ENCODE measurements around the gene PADI4. TPM values are rescaled to one million over a fixed set of nuclear protein-coding genes. Genes with fewer than 3 reads are reported as not detected.
A peak's percentile ranks its signal among the peaks of the same experiment; 100 is the strongest.

The PADI4 gene
- total RNA-seq, 4 donors from 2014 or later: not detected

GRCh38 chr1:17278996-17279830 lies 28.8 kb upstream of the PADI4 start:
- TF ChIP-seq CTCF (IDR thresholded peaks at IDR 0.05): no peak
- TF ChIP-seq POLR2A (IDR thresholded peaks at IDR 0.05): no peak

GRCh38 chr1:17280436-17280835 lies 27.6 kb upstream of the PADI4 start:
- Histone ChIP-seq H3K27me3 (no peaks in the 10 kb centered on the region), H3K4me3 (no peak overlapping the region), H3K27ac (no peak overlapping the region), H3K36me3 (no peaks in the 10 kb centered on the region), H3K4me1 (no peaks in the 10 kb centered on the region), H3K9me3 (no peaks in the 10 kb centered on the region)
- DNase-seq: peak in 1 of 3 donors; percentile 35
- TF ChIP-seq POLR2A (IDR thresholded peaks at IDR 0.05) (no peak), CTCF (IDR thresholded peaks at IDR 0.05) (no peak)

More at GRCh38 chr1:17278996-17279830, 28.8 kb upstream of the PADI4 start:
- Histone ChIP-seq H3K36me3 (no peaks in the 10 kb centered on the region), H3K4me1 (no peaks in the 10 kb centered on the region), H3K27ac (no peak overlapping the region), H3K27me3 (no peaks in the 10 kb centered on the region), H3K4me3 (no peak overlapping the region), H3K9me3 (no peaks in the 10 kb centered on the region)
- peak in 1 of 3 donors; percentile 8 for DNase-seq

- TF ChIP-seq POLR2A (IDR thresholded peaks at IDR 0.05): no peak
- TF ChIP-seq CTCF (IDR thresholded peaks at IDR 0.05): no peak
- H3K36me3 ChIP-seq: no peaks in the 10 kb centered on the region
- H3K4me3 ChIP-seq: no peak overlapping the region
- no peaks in the 10 kb centered on the region for H3K27me3 ChIP-seq
- H3K9me3 ChIP-seq: no peaks in the 10 kb centered on the region
- no peak for DNase-seq
- H3K27ac ChIP-seq: no peak overlapping the region
- no peaks in the 10 kb centered on the region for H3K4me1 ChIP-seq
These were observed 27.1 kb upstream of the PADI4 start for GRCh38 chr1:17280894-17281293.

GRCh38 chr1:17281775-17282181 lies 26.2 kb upstream of the PADI4 start:
- H3K4me1 ChIP-seq: no peaks in the 10 kb centered on the region
- DNase-seq: peak in 1 of 3 donors; percentile 35
- H3K9me3 ChIP-seq: no peaks in the 10 kb centered on the region
- no peak overlapping the region for H3K4me3 ChIP-seq
- H3K36me3 ChIP-seq: no peaks in the 10 kb centered on the region
- H3K27ac ChIP-seq: no peak overlapping the region
- H3K27me3 ChIP-seq: no peaks in the 10 kb centered on the region
- TF ChIP-seq POLR2A (IDR thresholded peaks at IDR 0.05): no peak

GRCh38 chr1:17282836-17283235 lies 25.2 kb upstream of the PADI4 start:
- peak in 1 of 3 donors; percentile 13 for DNase-seq
- TF ChIP-seq CTCF (IDR thresholded peaks at IDR 0.05) (no peak), POLR2A (IDR thresholded peaks at IDR 0.05) (no peak)
- Histone ChIP-seq H3K4me3 (no peak overlapping the region), H3K27me3 (no peaks in the 10 kb centered on the region), H3K9me3 (no peaks in the 10 kb centered on the region), H3K4me1 (no peaks in the 10 kb centered on the region), H3K27ac (no peak overlapping the region), H3K36me3 (no peaks in the 10 kb centered on the region)

- H3K9me3 ChIP-seq: no peaks in the 10 kb centered on the region
These were observed 21.4 kb upstream of the PADI4 start for GRCh38 chr1:17286646-17287045.

More at GRCh38 chr1:17286646-17287045, 21.4 kb upstream of the PADI4 start:
- Histone ChIP-seq H3K27me3 (no peaks in the 10 kb centered on the region), H3K4me3 (no peak overlapping the region), H3K4me1 (no peaks in the 10 kb centered on the region), H3K27ac (no peak overlapping the region), H3K36me3 (no peaks in the 10 kb centered on the region)
- DNase-seq: peak in 1 of 3 donors; percentile 29
- no peak for TF ChIP-seq POLR2A (IDR thresholded peaks at IDR 0.05)
- no peak for TF ChIP-seq CTCF (IDR thresholded peaks at IDR 0.05)

Measured in Peyer's patch (tissue), 4 donors.